OCI-LY7 (cell line): ENCODE data around the gene STPG3. TPM values are rescaled to one million over a fixed set of nuclear protein-coding genes. Genes with fewer than 3 reads are reported as not detected.

Source experiments
- BruUV-seq: library from RNA; stranded (reverse); fragments of 400-500 nt; replicated peaks from 2 replicates; lab custom pipeline; 2021; lab: Mats Ljungman, UMichigan
- CTCF ChIA-PET: fragments of 300-600 bp; sonication (Branson Sonifier 250); formaldehyde crosslinking; loops from one replicate; lab custom pipeline; 2022; ENCODE audit warnings: antibody characterized with exemption; ENCODE audit not compliant: unreplicated experiment; lab: Charles Lee
- POLR2A ChIA-PET: fragments of 300-600 bp; sonication (Branson Sonifier 250); formaldehyde crosslinking; loops from one replicate; lab custom pipeline; 2022; ENCODE audit warnings: antibody characterized with exemption; lab: Charles Lee
- DNase-seq: peaks from one replicate; pipeline ENCODE4 v3.0.0-alpha.2; 2015; ENCODE audit warnings: low spot score
- H2AFZ ChIP-seq: fragments of 200-600 bp; sonication (generic), shearing (Covaris generic); 2 replicates; pipeline ENCODE4 v1.6.1; 2014; ENCODE audit warnings: mild to moderate bottlenecking, antibody characterized with exemption, low read length, moderate library complexity
- H3K27ac ChIP-seq: fragments of 200-600 bp; sonication (generic); 2 replicates; pipeline ENCODE4 v1.5.1; 2014; ENCODE audit warnings: mixed run types, low read depth, mild to moderate bottlenecking, moderate library complexity, low read length, inconsistent platforms; ENCODE audit not compliant: poor library complexity, severe bottlenecking
- H3K36me3 ChIP-seq: fragments of 200-600 bp; sonication (generic); 2 replicates; pipeline ENCODE4 v1.6.1; 2014; ENCODE audit warnings: mild to moderate bottlenecking, antibody characterized with exemption, low read length, moderate library complexity, mixed read lengths; ENCODE audit not compliant: insufficient read depth
- H3K4me1 ChIP-seq: fragments of 200-600 bp; sonication (generic); 2 replicates; pipeline ENCODE4 v1.5.1; 2014; ENCODE audit warnings: mild to moderate bottlenecking, low read length; ENCODE audit not compliant: insufficient read depth, poor library complexity, severe bottlenecking
- H3K4me2 ChIP-seq: fragments of 200-600 bp; sonication (generic); 2 replicates; pipeline ENCODE4 v1.6.1; 2014; ENCODE audit warnings: mild to moderate bottlenecking, low read length
- H3K4me3 ChIP-seq: fragments of 200-600 bp; sonication (generic); 2 replicates; pipeline ENCODE4 v1.5.1; 2014; ENCODE audit warnings: mild to moderate bottlenecking, low read depth, low read length; ENCODE audit not compliant: poor library complexity, severe bottlenecking
- H3K79me2 ChIP-seq: fragments of 200-600 bp; sonication (generic); 2 replicates; pipeline ENCODE4 v1.6.1; 2016; ENCODE audit warnings: low read depth, mild to moderate bottlenecking, low read length, moderate library complexity, mixed read lengths; ENCODE audit not compliant: insufficient read depth
- H3K9me2 ChIP-seq: fragments of 200-600 bp; sonication (generic); 2 replicates; pipeline ENCODE4 v1.6.1; 2016; ENCODE audit warnings: mild to moderate bottlenecking, low read length, mixed read lengths; ENCODE audit not compliant: insufficient read depth
- H3K9me3 ChIP-seq: fragments of 200-600 bp; sonication (generic); 2 replicates; pipeline ENCODE4 v1.6.1; 2014; ENCODE audit warnings: mild to moderate bottlenecking, mixed run types, low read length, mixed read lengths
- H4K20me1 ChIP-seq: fragments of 200-600 bp; sonication (generic); 2 replicates; pipeline ENCODE4 v1.6.1; 2014; ENCODE audit warnings: mild to moderate bottlenecking, antibody characterized with exemption, low read length, moderate library complexity, mixed read lengths; ENCODE audit not compliant: insufficient read depth
- CTCF ChIP-seq: fragments of 200-600 bp; sonication (generic); conservative IDR thresholded peaks from 2 replicates; pipeline ENCODE4 v1.5.1; 2014; ENCODE audit warnings: mild to moderate bottlenecking, antibody characterized with exemption, low read length, moderate library complexity, mixed read lengths
- EZH2phosphoT487 ChIP-seq: fragments of 200-600 bp; sonication (generic); IDR thresholded peaks from 2 replicates; pipeline ENCODE4 v1.6.1; 2018; ENCODE audit warnings: low read depth, borderline replicate concordance, mild to moderate bottlenecking, mixed run types, antibody characterized with exemption, low read length, moderate library complexity, mixed read lengths
- intact Hi-C: fragments of 100-400 bp; cut with micrococcal nuclease; formaldehyde crosslinking; loops from one replicate; pipeline ENCODE4 v1.10.0; 2022; ENCODE audit not compliant: unreplicated experiment
- total RNA-seq, 2 experiments: library from RNA; depleted of rRNA in 1 of 2; stranded (reverse); fragments of >200 nt in 1 of 2; shearing (Covaris generic) in 1 of 2; gene quantifications; 2 replicates each; pipeline ENCODE4 v1.2.3, GENCODE V29; 2014 to 2022

STPG3 gene
- total RNA-seq, 2 experiments from 2014 or later: 0.73 to 2.7 TPM

- Histone ChIP-seq H3K4me3 (no peak overlapping the region), H3K79me2 (no peaks in the 10 kb centered on the region)
- DNase-seq: no peak
These were observed 29.6 kb downstream of the STPG3 start for GRCh38 chr9:137280474-137281344.

GRCh38 chr9:137281345-137282116, 30.4 kb downstream of the STPG3 start:
- no peaks in the 10 kb centered on the region for H4K20me1 ChIP-seq
- CTCF ChIA-PET: no interaction called here

More at GRCh38 chr9:137280474-137281344, 29.6 kb downstream of the STPG3 start:
- BruUV-seq: no TSS peak
- TF ChIP-seq CTCF (no peak), EZH2phosphoT487 (no peak)
- Histone ChIP-seq H4K20me1 (no peaks in the 10 kb centered on the region), H3K27ac (no peak overlapping the region), H3K36me3 (peaks cover 11% of the 10 kb centered on the region), H3K4me1 (peaks cover 61% of the 10 kb centered on the region), H3K9me3 (no peaks in the 10 kb centered on the region), H2AFZ (no peak overlapping the region), H3K9me2 (no peaks in the 10 kb centered on the region), H3K4me2 (no peak overlapping the region; the same call in 1 of the 2 replicates)
- ChIA-PET POLR2A (no interaction called here), CTCF (no interaction called here)
- intact Hi-C loops: no loop called here

More at GRCh38 chr9:137281345-137282116, 30.4 kb downstream of the STPG3 start:
- Histone ChIP-seq H3K79me2 (no peaks in the 10 kb centered on the region), H3K9me2 (no peaks in the 10 kb centered on the region), H3K4me2 (no peak overlapping the region), H3K36me3 (peaks cover 11% of the 10 kb centered on the region), H3K9me3 (no peaks in the 10 kb centered on the region; the same call in 1 of the 2 replicates), H3K4me1 (peaks cover 61% of the 10 kb centered on the region), H3K27ac (peak overlapping the region; percentile 62), H3K4me3 (no peak overlapping the region), H2AFZ (no peak overlapping the region)
- intact Hi-C loops: no loop called here
- no TSS peak for BruUV-seq
- POLR2A ChIA-PET: no interaction called here
- TF ChIP-seq EZH2phosphoT487 (no peak), CTCF (no peak)
- no peak for DNase-seq
